H1 (cell line): ENCODE data around the gene SHOC1. TPM values are rescaled to one million over a fixed set of nuclear protein-coding genes. Genes with fewer than 3 reads are reported as not detected.

Experiments
- CTCF ChIA-PET: fragments of 300-600 bp; sonication (Branson Sonifier 250); formaldehyde crosslinking; loops from one replicate; lab custom pipeline; 2021; ENCODE audit not compliant: partially characterized antibody; lab: Charles Lee
- POLR2A ChIA-PET: fragments of 300-600 bp; sonication (Branson Sonifier 250); formaldehyde crosslinking; loops from one replicate; lab custom pipeline; 2021; ENCODE audit warnings: inconsistent platforms; ENCODE audit not compliant: partially characterized antibody; lab: Charles Lee
- DNase-seq, 2 experiments: peaks; one replicate each; pipeline versions ENCODE4 v3.0.0 to v3.0.0-alpha.2; 2010 to 2022; ENCODE audit warnings: low spot score in 2 of 2, low read depth in 1 of 2, mixed read lengths in 1 of 2
- FAIRE-seq: peaks from 2 replicates; lab custom pipeline; 2011; peaks lifted over from hg19 to GRCh38; lab: Jason Lieb, UNC
- H2AFZ ChIP-seq: 2 replicates; pipeline ENCODE4 v1.8.1; 2012; ENCODE audit warnings: low read length, inconsistent platforms
- H2AK5ac ChIP-seq: 2 replicates; pipeline ENCODE4 v1.6.1; 2013; ENCODE audit warnings: low read depth, low read length
- H2BK120ac ChIP-seq: replicated peaks from 2 replicates; pipeline ENCODE3; 2013; ENCODE audit warnings: low read depth, low read length, inconsistent platforms
- H2BK12ac ChIP-seq: 2 replicates; pipeline ENCODE4 v1.6.1; 2013; ENCODE audit warnings: low read depth, low read length
- H2BK15ac ChIP-seq: 2 replicates; pipeline ENCODE4 v1.6.1; 2013; ENCODE audit warnings: low read length
- H2BK20ac ChIP-seq: 2 replicates; pipeline ENCODE4 v1.6.1; 2013; ENCODE audit warnings: low read length
- H2BK5ac ChIP-seq: 2 replicates; pipeline ENCODE4 v1.6.1; 2013; ENCODE audit warnings: low read depth, low read length
- H3K14ac ChIP-seq: 2 replicates; pipeline ENCODE4 v1.6.1; 2013; ENCODE audit warnings: inconsistent platforms; ENCODE audit not compliant: insufficient read length
- H3K18ac ChIP-seq: 2 replicates; pipeline ENCODE4 v1.6.1; 2013; ENCODE audit warnings: low read length; ENCODE audit errors: extremely low read depth
- H3K23ac ChIP-seq: 2 replicates; pipeline ENCODE4 v1.6.1; 2013; ENCODE audit warnings: inconsistent platforms; ENCODE audit not compliant: insufficient read length
- H3K23me2 ChIP-seq: 2 replicates; pipeline ENCODE4 v1.6.1; 2013; ENCODE audit warnings: low read depth, low read length
- H3K27ac ChIP-seq: 2 replicates; pipeline ENCODE4 v1.6.1; 2011; ENCODE audit warnings: low read depth, low read length, inconsistent platforms
- H3K27me3 ChIP-seq, 4 experiments: replicated peaks in 1 of 4; 1 replicate in 1 of 4; 2 replicates in 3 of 4; pipeline versions ENCODE4 v1.6.1 to v1.8.1; 2011 to 2013; ENCODE audit warnings: low read length in 3 of 4, mild to moderate bottlenecking in 3 of 4, inconsistent platforms in 2 of 4, mixed read lengths in 2 of 4, moderate library complexity in 1 of 4; ENCODE audit not compliant: control insufficient read depth in 3 of 4, insufficient read depth in 3 of 4; ENCODE audit errors: extremely low read depth in 1 of 4
- H3K36me3 ChIP-seq, 4 experiments: 2 replicates each; pipeline versions ENCODE4 v1.6.1 to v1.8.1; 2011 to 2013; ENCODE audit warnings: mild to moderate bottlenecking in 4 of 4, low read length in 3 of 4, moderate library complexity in 2 of 4, control low read depth in 1 of 4, inconsistent platforms in 1 of 4; ENCODE audit not compliant: insufficient read depth in 4 of 4, control insufficient read depth in 2 of 4
- H3K4ac ChIP-seq: replicated peaks from 2 replicates; pipeline ENCODE3; 2013; ENCODE audit warnings: low read length, low read depth, mixed read lengths, inconsistent platforms; ENCODE audit not compliant: insufficient read length
- H3K4me1 ChIP-seq, 4 experiments: replicated peaks in 1 of 4; 1 replicate in 1 of 4; 2 replicates in 3 of 4; pipeline versions ENCODE4 v1.6.1 to v1.8.1; 2011 to 2013; ENCODE audit warnings: low read length in 3 of 4, inconsistent platforms in 2 of 4, mixed read lengths in 1 of 4; ENCODE audit not compliant: insufficient read depth in 4 of 4, control insufficient read depth in 3 of 4
- H3K4me2 ChIP-seq, 2 experiments: 2 replicates each; pipeline versions ENCODE4 v1.6.1 to v1.8.1; 2011 to 2013; ENCODE audit warnings: low read depth in 2 of 2, low read length in 2 of 2, control low read depth in 1 of 2, inconsistent platforms in 1 of 2, mild to moderate bottlenecking in 1 of 2; ENCODE audit not compliant: insufficient read depth in 1 of 2
- H3K4me3 ChIP-seq, 4 experiments: fragments of 200-600, 300-600 bp in 1 of 4; sonication (generic), shearing (Covaris generic), sonication (Bioruptor Twin) in 1 of 4; 2 replicates each; pipeline versions ENCODE4 v1.5.1 to v1.8.1; 2011 to 2016; ENCODE audit warnings: low read length in 4 of 4, low read depth in 3 of 4, control low read depth in 2 of 4, inconsistent platforms in 2 of 4, mild to moderate bottlenecking in 2 of 4, mixed read lengths in 1 of 4, moderate library complexity in 1 of 4; ENCODE audit not compliant: insufficient read depth in 2 of 4; ENCODE audit errors: extremely low read depth in 1 of 4
- H3K56ac ChIP-seq: replicated peaks from 2 replicates; pipeline ENCODE3; 2013; ENCODE audit warnings: low read depth, mild to moderate bottlenecking, mixed read lengths, low read length, inconsistent platforms; ENCODE audit not compliant: insufficient read length
- H3K79me1 ChIP-seq: 2 replicates; pipeline ENCODE4 v1.6.1; 2013; ENCODE audit warnings: low read depth, low read length, control low read depth
- H3K79me2 ChIP-seq, 2 experiments: 2 replicates each; pipeline versions ENCODE4 v1.6.1 to v1.8.1; 2012 to 2013; ENCODE audit warnings: low read length in 2 of 2, mild to moderate bottlenecking in 2 of 2, inconsistent platforms in 1 of 2; ENCODE audit not compliant: insufficient read depth in 2 of 2, control insufficient read depth in 1 of 2
- H3K9ac ChIP-seq, 4 experiments: replicated peaks in 1 of 4; 1 replicate in 1 of 4; 2 replicates in 3 of 4; pipeline versions ENCODE4 v1.6.1 to v1.8.1; 2011 to 2013; ENCODE audit warnings: low read depth in 3 of 4, low read length in 3 of 4, control low read depth in 2 of 4, mild to moderate bottlenecking in 2 of 4, moderate library complexity in 2 of 4, inconsistent platforms in 1 of 4; ENCODE audit errors: extremely low read depth in 1 of 4
- H3K9me3 ChIP-seq, 2 experiments: 2 replicates each; pipeline versions ENCODE4 v1.6.1 to v1.8.1; 2012 to 2013; ENCODE audit warnings: mild to moderate bottlenecking in 2 of 2, moderate library complexity in 2 of 2, control low read depth in 1 of 2, inconsistent platforms in 1 of 2, low read depth in 1 of 2, low read length in 1 of 2, mixed read lengths in 1 of 2; ENCODE audit not compliant: insufficient read depth in 2 of 2
- H4K20me1 ChIP-seq, 2 experiments: replicated peaks in 1 of 2; 2 replicates each; pipeline versions ENCODE3 to v1.8.1; 2011 to 2013; ENCODE audit warnings: inconsistent platforms in 2 of 2, low read length in 2 of 2, mild to moderate bottlenecking in 1 of 2; ENCODE audit not compliant: insufficient read depth in 2 of 2, control insufficient read depth in 1 of 2
- H4K5ac ChIP-seq: 2 replicates; pipeline ENCODE4 v1.6.1; 2013; ENCODE audit warnings: low read length, low read depth, mixed read lengths, inconsistent platforms; ENCODE audit not compliant: insufficient read length
- H4K8ac ChIP-seq: 2 replicates; pipeline ENCODE4 v1.8.0; 2013; ENCODE audit warnings: mild to moderate bottlenecking, moderate library complexity, low read length, inconsistent platforms; ENCODE audit not compliant: insufficient read depth; ENCODE audit errors: extremely low read depth
- H4K91ac ChIP-seq: replicated peaks from 2 replicates; pipeline ENCODE3; 2013; ENCODE audit warnings: low read length, mixed read lengths, inconsistent platforms; ENCODE audit not compliant: insufficient read length
- ATF2 ChIP-seq: IDR thresholded peaks from 2 replicates; pipeline ENCODE4 v1.6.1; 2012; ENCODE audit warnings: low read length, inconsistent platforms
- KDM5A ChIP-seq: fragments of 200-600 bp; IDR thresholded peaks from 2 replicates; pipeline ENCODE4 v1.7.1; 2012; ENCODE audit warnings: mild to moderate bottlenecking, low read length, inconsistent platforms, mixed read lengths
- PHF8 ChIP-seq: fragments of 200-600 bp; sonication (generic); conservative IDR thresholded peaks from 2 replicates; pipeline ENCODE4 v1.7.1; 2012; ENCODE audit warnings: low read depth, mild to moderate bottlenecking, inconsistent platforms, low read length, moderate library complexity
- SIRT6 ChIP-seq: IDR thresholded peaks from one replicate; pipeline ENCODE4 v1.7.1; 2012; ENCODE audit warnings: low read length, inconsistent platforms
- polyA plus RNA-seq, 7 experiments: library from polyadenylated mRNA; depleted of rRNA in 3 of 7; stranded (reverse) in 5 of 7; unstranded in 2 of 7; fragments of >200 nt in 5 of 7; fragments of 200-250 nt in 2 of 7; gene quantifications; 1 replicate in 5 of 7; 2 replicates in 1 of 7; 4 replicates in 1 of 7; pipeline versions ENCODE4 v1.2.1 to v1.2.3, GENCODE V29; 2011 to 2013; ENCODE audit warnings: missing spikeins in 2 of 7, mixed read lengths in 2 of 7
- total RNA-seq: library from RNA; stranded (reverse); fragmentation: NEBNext Ultra II Directional; extraction: Animal tissue kit (Norgen Biotek cat#: 25700); gene quantifications from 2 replicates; pipeline ENCODE4 v1.2.1, GENCODE V29; 2021

The SHOC1 gene
- total and polyA plus RNA-seq, 2 of the 8 experiments (the other 6 are each of a cell fraction or from before 2014, with no cell fraction given): not detected

GRCh38 chr9:111766066-111766465 is 28.7 kb downstream of the SHOC1 start:
- FAIRE-seq: no peak
- H3K4me2 ChIP-seq: no peak overlapping the region
- no peak overlapping the region for H2BK12ac ChIP-seq
- H2AK5ac ChIP-seq: no peak overlapping the region
- H4K5ac ChIP-seq: no peak overlapping the region
- H2AFZ ChIP-seq: no peak overlapping the region
- H4K91ac ChIP-seq: no peak overlapping the region
- no peaks in the 10 kb centered on the region for H3K79me1 ChIP-seq
- no peaks in the 10 kb centered on the region for H3K4me1 ChIP-seq
- no peak overlapping the region for H3K23ac ChIP-seq
- no peak overlapping the region for H3K4me3 ChIP-seq
- H4K20me1 ChIP-seq: no peaks in the 10 kb centered on the region
- no peak overlapping the region for H3K14ac ChIP-seq
- no peak overlapping the region for H2BK20ac ChIP-seq
- H3K9ac ChIP-seq: no peak overlapping the region
- CTCF ChIA-PET: interaction anchor here (1.9 to 2.3 kb wide), 2 partner anchors 188 to 309 kb away, joined by 4 to 7 read pairs; no protein-coding TSS in a partner anchor
- H3K79me2 ChIP-seq: no peaks in the 10 kb centered on the region
- no peak overlapping the region for H2BK15ac ChIP-seq
- H2BK5ac ChIP-seq: no peak overlapping the region
- H3K9me3 ChIP-seq: no peaks in the 10 kb centered on the region
- no peak for DNase-seq
- H3K4ac ChIP-seq: no peak overlapping the region
- H3K23me2 ChIP-seq: no peaks in the 10 kb centered on the region
- no peak overlapping the region for H4K8ac ChIP-seq
- no peak for TF ChIP-seq ATF2
- TF ChIP-seq SIRT6: no peak
- no peak for TF ChIP-seq PHF8
- no peak for TF ChIP-seq KDM5A
- no peaks in the 10 kb centered on the region for H3K36me3 ChIP-seq
- no peak overlapping the region for H2BK120ac ChIP-seq
- no peak overlapping the region for H3K27ac ChIP-seq
- POLR2A ChIA-PET: no interaction called here
- no peak overlapping the region for H3K18ac ChIP-seq
- H3K56ac ChIP-seq: no peak overlapping the region
- no peaks in the 10 kb centered on the region for H3K27me3 ChIP-seq
